ENCODE measurements around the gene ACTG2.
A peak's percentile ranks its signal among the peaks of the same experiment; 100 is the strongest.

DNA sequence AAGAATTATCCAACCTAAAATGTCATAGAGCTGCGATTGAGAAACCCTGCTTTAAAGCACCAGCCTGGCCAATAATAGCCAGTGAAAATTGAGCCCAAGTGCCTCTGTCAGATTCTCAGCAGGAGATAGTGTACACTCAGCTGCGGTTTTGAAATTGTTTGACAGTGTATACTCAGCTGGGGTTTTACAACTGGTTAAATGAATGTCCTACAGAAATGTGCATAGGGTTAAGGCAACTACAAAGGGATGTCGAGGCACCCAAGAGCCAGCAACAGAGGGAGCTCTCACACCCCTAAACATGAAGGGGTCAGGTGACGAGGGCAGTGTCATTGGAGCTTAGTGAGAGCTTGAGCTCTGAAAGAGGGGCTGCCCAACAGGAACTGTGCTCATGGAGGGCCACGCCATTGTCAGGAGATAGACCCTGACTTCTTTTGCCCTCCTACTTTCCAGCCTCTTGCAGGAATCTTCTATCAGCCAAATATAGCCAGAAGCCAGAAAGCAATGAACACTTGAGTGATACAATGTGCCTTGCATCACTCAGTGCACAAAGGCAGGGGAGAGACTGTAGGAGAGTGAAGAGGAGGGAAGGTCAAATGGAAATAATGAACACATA, 15.1 kb downstream of the ACTG2 start:
- TF ChIP-seq, protein P1, sequence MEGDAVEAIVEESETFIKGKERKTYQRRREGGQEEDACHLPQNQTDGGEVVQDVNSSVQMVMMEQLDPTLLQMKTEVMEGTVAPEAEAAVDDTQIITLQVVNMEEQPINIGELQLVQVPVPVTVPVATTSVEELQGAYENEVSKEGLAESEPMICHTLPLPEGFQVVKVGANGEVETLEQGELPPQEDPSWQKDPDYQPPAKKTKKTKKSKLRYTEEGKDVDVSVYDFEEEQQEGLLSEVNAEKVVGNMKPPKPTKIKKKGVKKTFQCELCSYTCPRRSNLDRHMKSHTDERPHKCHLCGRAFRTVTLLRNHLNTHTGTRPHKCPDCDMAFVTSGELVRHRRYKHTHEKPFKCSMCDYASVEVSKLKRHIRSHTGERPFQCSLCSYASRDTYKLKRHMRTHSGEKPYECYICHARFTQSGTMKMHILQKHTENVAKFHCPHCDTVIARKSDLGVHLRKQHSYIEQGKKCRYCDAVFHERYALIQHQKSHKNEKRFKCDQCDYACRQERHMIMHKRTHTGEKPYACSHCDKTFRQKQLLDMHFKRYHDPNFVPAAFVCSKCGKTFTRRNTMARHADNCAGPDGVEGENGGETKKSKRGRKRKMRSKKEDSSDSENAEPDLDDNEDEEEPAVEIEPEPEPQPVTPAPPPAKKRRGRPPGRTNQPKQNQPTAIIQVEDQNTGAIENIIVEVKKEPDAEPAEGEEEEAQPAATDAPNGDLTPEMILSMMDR (IDR thresholded peaks at IDR 0.05) = no peak; the same call in 1 of the 2 replicates
- TF ChIP-seq SIN3A (IDR thresholded peaks at IDR 0.05; ENCODE audit: borderline replicate concordance, insufficient read depth, low read depth, low read length) (no peak), POLR2AphosphoS5 (IDR thresholded peaks at IDR 0.05; ENCODE audit: low read depth, low read length) (no peak), TCF7L2 (IDR thresholded peaks at IDR 0.05; ENCODE audit: low read depth, low read length) (peak; percentile 86)
- TF ChIP-seq, protein P2, sequence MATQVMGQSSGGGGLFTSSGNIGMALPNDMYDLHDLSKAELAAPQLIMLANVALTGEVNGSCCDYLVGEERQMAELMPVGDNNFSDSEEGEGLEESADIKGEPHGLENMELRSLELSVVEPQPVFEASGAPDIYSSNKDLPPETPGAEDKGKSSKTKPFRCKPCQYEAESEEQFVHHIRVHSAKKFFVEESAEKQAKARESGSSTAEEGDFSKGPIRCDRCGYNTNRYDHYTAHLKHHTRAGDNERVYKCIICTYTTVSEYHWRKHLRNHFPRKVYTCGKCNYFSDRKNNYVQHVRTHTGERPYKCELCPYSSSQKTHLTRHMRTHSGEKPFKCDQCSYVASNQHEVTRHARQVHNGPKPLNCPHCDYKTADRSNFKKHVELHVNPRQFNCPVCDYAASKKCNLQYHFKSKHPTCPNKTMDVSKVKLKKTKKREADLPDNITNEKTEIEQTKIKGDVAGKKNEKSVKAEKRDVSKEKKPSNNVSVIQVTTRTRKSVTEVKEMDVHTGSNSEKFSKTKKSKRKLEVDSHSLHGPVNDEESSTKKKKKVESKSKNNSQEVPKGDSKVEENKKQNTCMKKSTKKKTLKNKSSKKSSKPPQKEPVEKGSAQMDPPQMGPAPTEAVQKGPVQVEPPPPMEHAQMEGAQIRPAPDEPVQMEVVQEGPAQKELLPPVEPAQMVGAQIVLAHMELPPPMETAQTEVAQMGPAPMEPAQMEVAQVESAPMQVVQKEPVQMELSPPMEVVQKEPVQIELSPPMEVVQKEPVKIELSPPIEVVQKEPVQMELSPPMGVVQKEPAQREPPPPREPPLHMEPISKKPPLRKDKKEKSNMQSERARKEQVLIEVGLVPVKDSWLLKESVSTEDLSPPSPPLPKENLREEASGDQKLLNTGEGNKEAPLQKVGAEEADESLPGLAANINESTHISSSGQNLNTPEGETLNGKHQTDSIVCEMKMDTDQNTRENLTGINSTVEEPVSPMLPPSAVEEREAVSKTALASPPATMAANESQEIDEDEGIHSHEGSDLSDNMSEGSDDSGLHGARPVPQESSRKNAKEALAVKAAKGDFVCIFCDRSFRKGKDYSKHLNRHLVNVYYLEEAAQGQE (IDR thresholded peaks at IDR 0.05; ENCODE audit: insufficient read depth in 1 of 2, low read depth in 2 of 2, low read length in 1 of 2) = no peak

Measured in Panc1 (cell line).